SU-DHL-6 (cell line): ENCODE measurements around the gene IQSEC3.

ENCODE experiments used
- H2AFZ ChIP-seq: fragments of 200-600 bp; sonication (generic); 2 replicates; pipeline ENCODE4 v1.6.1; 2014; ENCODE audit warnings: low read depth, mild to moderate bottlenecking, moderate library complexity, mixed read lengths, antibody characterized with exemption, low read length; ENCODE audit not compliant: severe bottlenecking
- H3F3A ChIP-seq: fragments of 200-600 bp; shearing (Covaris generic); 2 replicates; pipeline ENCODE4 v1.6.0; 2016; ENCODE audit warnings: antibody characterized with exemption, mild to moderate bottlenecking; ENCODE audit not compliant: insufficient read depth
- H3K27ac ChIP-seq: fragments of 200-600 bp; sonication (generic); 2 replicates; pipeline ENCODE4 v1.5.1; 2016; ENCODE audit warnings: low read depth, mild to moderate bottlenecking, low read length, moderate library complexity, mixed read lengths
- H3K27me3 ChIP-seq: fragments of 200-600 bp; sonication (generic), shearing (Covaris generic); 2 replicates; pipeline ENCODE4 v1.6.0; 2014; ENCODE audit warnings: mild to moderate bottlenecking, low read length
- H3K36me3 ChIP-seq: fragments of 200-600 bp; sonication (generic); 2 replicates; pipeline ENCODE4 v1.6.1; 2014; ENCODE audit warnings: mild to moderate bottlenecking, low read length, mixed read lengths
- H3K4me2 ChIP-seq: fragments of 300-600, 200-600 bp; shearing (Covaris generic), sonication (generic); 2 replicates; pipeline ENCODE4 v1.6.0; 2014; ENCODE audit warnings: low read length, low read depth, mild to moderate bottlenecking; ENCODE audit not compliant: poor library complexity, severe bottlenecking
- H3K4me3 ChIP-seq: fragments of 200-600 bp; sonication (generic); 2 replicates; pipeline ENCODE4 v1.5.1; 2014; ENCODE audit warnings: antibody characterized with exemption, low read length, mild to moderate bottlenecking, mixed read lengths; ENCODE audit not compliant: insufficient read depth, poor library complexity, severe bottlenecking
- H3K79me2 ChIP-seq: fragments of 200-600 bp; sonication (generic); 2 replicates; pipeline ENCODE4 v1.6.1; 2014; ENCODE audit warnings: mild to moderate bottlenecking, low read length, moderate library complexity; ENCODE audit not compliant: insufficient read depth
- H3K9ac ChIP-seq: fragments of 200-600 bp; sonication (generic); 2 replicates; pipeline ENCODE4 v1.7.0; 2014; ENCODE audit warnings: mild to moderate bottlenecking, low read length
- H3K9me2 ChIP-seq: fragments of 200-600 bp; sonication (generic); replicated peaks from 2 replicates; pipeline ENCODE4 v1.6.1; 2014; ENCODE audit warnings: low read length; ENCODE audit not compliant: insufficient read depth
- H3K9me3 ChIP-seq: fragments of 200-600 bp; sonication (generic); 2 replicates; pipeline ENCODE4 v1.6.1; 2014; ENCODE audit warnings: low read length, mixed read lengths; ENCODE audit not compliant: insufficient read depth
- H4K20me1 ChIP-seq: fragments of 200-600 bp; sonication (generic); 2 replicates; pipeline ENCODE4 v1.6.1; 2014; ENCODE audit warnings: low read depth, mild to moderate bottlenecking, antibody characterized with exemption, low read length, moderate library complexity, mixed read lengths
- EZH2phosphoT487 ChIP-seq: fragments of 200-600 bp; sonication (generic), shearing (Covaris generic); conservative IDR thresholded peaks from 2 replicates; pipeline ENCODE4 v1.6.1; 2018; ENCODE audit warnings: mild to moderate bottlenecking, antibody characterized with exemption, low read length, moderate library complexity, mixed read lengths
- TF ChIP-seq, protein P1 (sequence below): fragments of 200-600 bp; sonication (generic); IDR thresholded peaks from one replicate; pipeline ENCODE4 v1.5.1; 2017; ENCODE audit warnings: antibody characterized with exemption, mild to moderate bottlenecking, low read length, moderate library complexity; ENCODE audit not compliant: insufficient read depth, poor library complexity, severe bottlenecking

IQSEC3 gene

GRCh38 chr12:202081-202731 is 135.6 kb downstream of the IQSEC3 start:
- H3K79me2 ChIP-seq = no peaks in the 10 kb centered on the region
- H3K27me3 ChIP-seq = no peaks in the 10 kb centered on the region
- no peaks in the 10 kb centered on the region for H3F3A ChIP-seq
- no peak overlapping the region for H3K27ac ChIP-seq
- TF ChIP-seq, protein P1, sequence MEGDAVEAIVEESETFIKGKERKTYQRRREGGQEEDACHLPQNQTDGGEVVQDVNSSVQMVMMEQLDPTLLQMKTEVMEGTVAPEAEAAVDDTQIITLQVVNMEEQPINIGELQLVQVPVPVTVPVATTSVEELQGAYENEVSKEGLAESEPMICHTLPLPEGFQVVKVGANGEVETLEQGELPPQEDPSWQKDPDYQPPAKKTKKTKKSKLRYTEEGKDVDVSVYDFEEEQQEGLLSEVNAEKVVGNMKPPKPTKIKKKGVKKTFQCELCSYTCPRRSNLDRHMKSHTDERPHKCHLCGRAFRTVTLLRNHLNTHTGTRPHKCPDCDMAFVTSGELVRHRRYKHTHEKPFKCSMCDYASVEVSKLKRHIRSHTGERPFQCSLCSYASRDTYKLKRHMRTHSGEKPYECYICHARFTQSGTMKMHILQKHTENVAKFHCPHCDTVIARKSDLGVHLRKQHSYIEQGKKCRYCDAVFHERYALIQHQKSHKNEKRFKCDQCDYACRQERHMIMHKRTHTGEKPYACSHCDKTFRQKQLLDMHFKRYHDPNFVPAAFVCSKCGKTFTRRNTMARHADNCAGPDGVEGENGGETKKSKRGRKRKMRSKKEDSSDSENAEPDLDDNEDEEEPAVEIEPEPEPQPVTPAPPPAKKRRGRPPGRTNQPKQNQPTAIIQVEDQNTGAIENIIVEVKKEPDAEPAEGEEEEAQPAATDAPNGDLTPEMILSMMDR = no peak
- no peak for TF ChIP-seq EZH2phosphoT487
- H4K20me1 ChIP-seq = no peaks in the 10 kb centered on the region
- H2AFZ ChIP-seq = no peak overlapping the region
- no peak overlapping the region for H3K4me3 ChIP-seq
- H3K9me3 ChIP-seq = no peaks in the 10 kb centered on the region
- H3K4me2 ChIP-seq = no peak overlapping the region
- H3K36me3 ChIP-seq = no peaks in the 10 kb centered on the region
- no peaks in the 10 kb centered on the region for H3K9me2 ChIP-seq
- H3K9ac ChIP-seq = no peak overlapping the region

- Histone ChIP-seq H3K9me2 (no peaks in the 10 kb centered on the region), H3K27me3 (no peaks in the 10 kb centered on the region), H3K36me3 (no peaks in the 10 kb centered on the region), H3K4me2 (no peak overlapping the region), H2AFZ (no peak overlapping the region), H3K4me3 (no peak overlapping the region), H3K9ac (no peak overlapping the region), H3K27ac (no peak overlapping the region), H3F3A (no peaks in the 10 kb centered on the region), H3K9me3 (no peaks in the 10 kb centered on the region), H4K20me1 (no peaks in the 10 kb centered on the region), H3K79me2 (no peaks in the 10 kb centered on the region)
- TF ChIP-seq, protein P1 = no peak
- no peak for TF ChIP-seq EZH2phosphoT487
These were observed 136.5 kb downstream of the IQSEC3 start for GRCh38 chr12:203074-203461.

DNA sequence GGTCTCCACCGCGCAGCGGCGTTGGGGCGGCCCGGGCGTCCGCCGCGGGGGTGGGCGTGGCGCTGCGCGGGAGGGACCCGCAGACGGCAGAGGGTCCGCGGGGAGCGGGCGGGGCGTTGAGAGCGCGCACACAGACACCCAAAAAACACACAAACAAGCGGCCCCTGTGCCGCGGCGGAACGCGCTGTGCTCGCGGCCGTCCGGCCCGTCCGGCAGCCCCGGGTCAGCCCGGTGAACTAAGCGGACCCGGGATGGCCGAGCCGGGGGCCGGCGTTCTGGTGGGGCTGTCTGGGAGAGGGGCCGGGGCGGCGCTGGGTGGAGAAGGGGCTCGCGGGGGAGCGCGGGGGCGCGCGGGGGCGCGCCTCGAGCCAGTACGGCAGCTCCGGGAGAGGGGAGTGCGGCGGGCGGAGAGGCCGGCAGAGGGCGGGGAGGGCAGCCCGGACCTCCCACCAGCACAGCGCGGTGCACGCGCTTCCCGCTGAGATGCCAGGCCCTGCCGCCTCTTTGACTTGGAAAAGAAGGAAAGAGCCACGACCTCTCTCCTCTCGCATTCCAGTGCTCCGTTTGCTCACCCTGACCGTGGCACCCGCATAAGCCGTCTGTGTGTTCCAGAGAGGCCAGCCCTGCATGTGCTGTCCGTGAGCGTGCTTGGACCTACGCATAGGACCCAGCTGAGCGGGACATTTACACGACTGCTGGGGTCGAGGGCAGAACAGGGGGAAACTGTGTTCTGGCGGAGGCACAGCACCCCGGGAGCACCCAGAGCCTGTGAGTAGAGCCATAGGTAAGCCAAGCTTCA is 137.1 kb downstream of the IQSEC3 start:
- Histone ChIP-seq H4K20me1 (no peaks in the 10 kb centered on the region), H3K79me2 (no peaks in the 10 kb centered on the region), H3K4me2 (no peak overlapping the region), H3F3A (no peaks in the 10 kb centered on the region), H3K36me3 (no peaks in the 10 kb centered on the region), H3K9me2 (no peaks in the 10 kb centered on the region), H3K4me3 (no peak overlapping the region), H3K9me3 (no peaks in the 10 kb centered on the region), H3K9ac (no peak overlapping the region), H3K27me3 (no peaks in the 10 kb centered on the region), H3K27ac (no peak overlapping the region), H2AFZ (no peak overlapping the region)
- TF ChIP-seq, protein P1 = no peak
- TF ChIP-seq EZH2phosphoT487 = no peak
